Small intestine (tissue), 7 donors: ENCODE data around the gene DCD. TPM values are rescaled to one million over a fixed set of nuclear protein-coding genes. Genes with fewer than 3 reads are reported as not detected.

ENCODE experiments used
- DNase-seq, 2 donors: peaks; one replicate each; pipeline versions ENCODE4 v3.0.0 to v3.0.0-alpha.2; 2013
- FAIRE-seq: peaks from 2 replicates; lab custom pipeline; 2012; peaks lifted over from hg19 to GRCh38; lab: Jason Lieb, UNC
- H3K27ac ChIP-seq, 3 donors: one replicate each; pipeline ENCODE4 v1.5.1; 2013; ENCODE audit warnings: low read length in 2 of 3, mild to moderate bottlenecking in 2 of 3, control low read depth in 1 of 3, inconsistent platforms in 1 of 3, low read depth in 1 of 3, moderate library complexity in 1 of 3
- H3K27me3 ChIP-seq, 3 donors: one replicate each; pipeline ENCODE4 v1.6.1; 2013; ENCODE audit warnings: low read length in 3 of 3, inconsistent platforms in 1 of 3; ENCODE audit not compliant: control insufficient read depth in 3 of 3, insufficient read depth in 3 of 3
- H3K36me3 ChIP-seq, 3 donors: one replicate each; pipeline ENCODE4 v1.6.1; 2013; ENCODE audit warnings: low read length in 3 of 3, inconsistent platforms in 1 of 3, low read depth in 1 of 3, mild to moderate bottlenecking in 1 of 3, moderate library complexity in 1 of 3; ENCODE audit not compliant: control insufficient read depth in 3 of 3, insufficient read depth in 2 of 3
- H3K4me1 ChIP-seq, 3 donors: one replicate each; pipeline ENCODE4 v1.6.1; 2013; ENCODE audit warnings: low read length in 2 of 3, inconsistent platforms in 1 of 3, low read depth in 1 of 3, mild to moderate bottlenecking in 1 of 3, moderate library complexity in 1 of 3; ENCODE audit not compliant: control insufficient read depth in 3 of 3, insufficient read depth in 2 of 3
- H3K4me3 ChIP-seq, 3 donors: one replicate each; pipeline ENCODE4 v1.5.1; 2013; ENCODE audit warnings: low read length in 3 of 3, control low read depth in 1 of 3, inconsistent platforms in 1 of 3, low read depth in 1 of 3, mild to moderate bottlenecking in 1 of 3, moderate library complexity in 1 of 3
- H3K9me3 ChIP-seq, 2 donors: one replicate each; pipeline ENCODE4 v1.6.1; 2013; ENCODE audit warnings: low read depth in 1 of 2, low read length in 1 of 2; ENCODE audit not compliant: control insufficient read depth in 2 of 2, insufficient read depth in 1 of 2
- WGBS, 3 donors: extraction: QIAGEN DNeasy Blood & Tissue Kit; methylation state at CpG; one replicate each; pipeline ENCODE4 v1.1.7; 2013; 5-methylcytosine and 5-hydroxymethylcytosine counted together
- polyA plus RNA-seq, 4 donors: library from polyadenylated mRNA; stranded (reverse) in 3 of 4; unstranded in 1 of 4; fragments of 200-250 nt in 3 of 4; fragments of 120-200 nt in 1 of 4; gene quantifications; one replicate each; pipeline versions ENCODE4 v1.2.1 to v1.2.3, GENCODE V29; 2013
- donor health status: healthy with polysubstance abuse.
- donor health status: control.
- donor health status: control.
- donor health status: Bipolar disorder and iron deficiency.
- donor health status: healthy.

Gene DCD
- polyA plus RNA-seq, 4 donors = not detected

DNA sequence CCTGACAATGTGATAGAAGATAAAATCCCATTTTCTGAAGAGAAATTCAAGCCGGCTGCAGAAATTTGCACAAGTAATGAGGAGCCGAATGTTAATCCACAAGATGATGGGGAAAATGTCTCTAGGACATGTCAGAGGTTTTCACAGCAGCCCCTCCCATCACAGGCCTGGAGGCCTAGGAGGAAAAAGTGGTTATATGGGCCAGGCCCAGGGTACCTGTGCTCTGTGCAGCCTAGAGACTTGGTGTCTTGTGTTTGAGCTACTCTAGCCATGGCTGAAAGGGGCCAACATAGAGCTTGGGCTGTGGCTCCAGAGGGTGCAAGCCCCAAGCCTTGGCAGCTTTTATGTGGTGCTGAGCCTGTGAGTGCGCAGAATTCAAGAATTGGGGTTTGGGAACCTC, 20.9 kb downstream of the DCD start:
- no peaks in the 10 kb centered on the region for H3K36me3 ChIP-seq
- H3K4me3 ChIP-seq = no peak overlapping the region
- no peak for FAIRE-seq
- WGBS, 3 donors = 79 to 86% (median 85%) methylated on average over 3 of the region's 3 CpGs
- DNase-seq = no peak
- peaks cover 4 to 6% (median 5%) of the 10 kb centered on the region in 3 donors for H3K27me3 ChIP-seq
- H3K4me1 ChIP-seq = no peaks in the 10 kb centered on the region
- peaks cover 0 to 13% of the 10 kb centered on the region in 2 donors for H3K9me3 ChIP-seq
- H3K27ac ChIP-seq = no peak overlapping the region

DNA sequence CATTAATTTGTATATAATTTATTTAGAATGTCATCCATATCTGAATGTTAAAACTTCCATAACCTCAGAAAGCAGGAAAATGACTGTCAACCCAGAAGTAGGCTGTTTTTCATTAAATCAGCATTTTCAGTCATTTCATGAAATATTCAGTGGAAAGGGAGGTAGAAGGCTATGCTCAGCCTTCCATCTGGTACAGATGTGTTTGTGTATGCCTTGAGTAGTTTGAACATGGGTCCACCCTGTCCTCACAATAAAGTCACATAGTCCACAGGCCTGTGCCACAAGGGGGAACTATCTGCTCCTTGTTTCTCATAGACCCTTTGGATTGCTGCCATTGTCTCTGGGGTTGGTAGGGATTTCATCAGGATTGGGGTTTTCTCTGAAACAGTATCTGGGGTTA, 22.6 kb downstream of the DCD start:
- no peak for DNase-seq
- Histone ChIP-seq H3K27ac (no peak overlapping the region), H3K4me3 (no peak overlapping the region), H3K9me3 (peaks cover 0 to 13% of the 10 kb centered on the region in 2 donors), H3K36me3 (no peaks in the 10 kb centered on the region), H3K4me1 (no peaks in the 10 kb centered on the region), H3K27me3 (peaks cover 4 to 6% (median 4%) of the 10 kb centered on the region in 3 donors)
- FAIRE-seq = no peak

DNA sequence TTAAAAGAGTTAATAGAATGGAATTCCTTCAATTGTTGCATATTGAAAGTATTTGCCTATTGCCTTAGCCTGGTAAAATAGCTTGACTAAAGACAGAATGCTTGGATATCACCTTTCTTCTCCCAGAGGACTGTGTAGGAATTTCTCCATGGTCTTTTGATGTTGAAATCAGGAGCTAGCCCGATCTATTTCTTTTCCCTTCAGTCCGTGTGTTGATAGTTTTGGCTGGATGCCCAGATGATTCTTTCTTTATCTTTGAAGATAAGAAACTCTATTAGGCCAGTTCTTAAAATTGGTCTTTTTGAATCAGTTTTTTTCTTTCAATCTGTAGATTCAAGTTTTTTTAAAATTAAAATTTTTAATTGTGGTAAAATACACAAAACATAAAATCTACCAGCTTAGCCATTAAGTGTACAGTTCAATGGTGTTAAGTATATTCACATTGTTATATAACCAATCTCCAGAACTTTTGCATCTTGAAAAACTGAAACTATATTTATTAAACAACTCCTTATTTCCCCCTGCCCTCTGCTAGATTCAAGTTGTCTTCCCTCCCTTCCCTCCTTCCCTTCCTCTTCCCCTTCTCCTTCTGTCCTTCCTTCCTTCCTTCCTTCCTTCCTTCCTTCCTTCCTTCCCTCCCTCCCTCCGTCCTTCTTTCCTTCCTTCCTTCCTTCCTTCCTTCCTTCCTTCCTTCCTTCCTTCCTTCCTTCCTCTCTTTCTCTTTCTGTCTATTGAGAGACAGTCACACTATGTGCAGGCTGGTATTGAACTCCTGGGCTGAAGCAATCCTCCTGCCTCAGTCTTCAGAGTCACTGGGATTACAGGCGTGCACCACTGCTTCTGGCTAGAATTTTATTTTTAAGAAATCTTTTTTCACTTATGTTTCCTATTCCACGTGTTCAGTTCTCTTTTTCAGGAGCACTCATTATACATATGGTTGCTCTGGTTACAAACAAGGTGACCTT, 23.6 kb downstream of the DCD start:
- no peak overlapping the region for H3K4me3 ChIP-seq
- DNase-seq (peak in 1 of 2 donors; percentile 14), FAIRE-seq (no peak)
- no peak overlapping the region for H3K27ac ChIP-seq
- peaks cover 0 to 13% of the 10 kb centered on the region in 2 donors for H3K9me3 ChIP-seq
- 43 to 51% (median 43%) methylated on average over 5 of the region's 5 CpGs for WGBS, 3 donors
- no peaks in the 10 kb centered on the region for H3K36me3 ChIP-seq
- H3K4me1 ChIP-seq = no peaks in the 10 kb centered on the region
- peaks cover 3 to 4% (median 3%) of the 10 kb centered on the region in 3 donors for H3K27me3 ChIP-seq

DNA sequence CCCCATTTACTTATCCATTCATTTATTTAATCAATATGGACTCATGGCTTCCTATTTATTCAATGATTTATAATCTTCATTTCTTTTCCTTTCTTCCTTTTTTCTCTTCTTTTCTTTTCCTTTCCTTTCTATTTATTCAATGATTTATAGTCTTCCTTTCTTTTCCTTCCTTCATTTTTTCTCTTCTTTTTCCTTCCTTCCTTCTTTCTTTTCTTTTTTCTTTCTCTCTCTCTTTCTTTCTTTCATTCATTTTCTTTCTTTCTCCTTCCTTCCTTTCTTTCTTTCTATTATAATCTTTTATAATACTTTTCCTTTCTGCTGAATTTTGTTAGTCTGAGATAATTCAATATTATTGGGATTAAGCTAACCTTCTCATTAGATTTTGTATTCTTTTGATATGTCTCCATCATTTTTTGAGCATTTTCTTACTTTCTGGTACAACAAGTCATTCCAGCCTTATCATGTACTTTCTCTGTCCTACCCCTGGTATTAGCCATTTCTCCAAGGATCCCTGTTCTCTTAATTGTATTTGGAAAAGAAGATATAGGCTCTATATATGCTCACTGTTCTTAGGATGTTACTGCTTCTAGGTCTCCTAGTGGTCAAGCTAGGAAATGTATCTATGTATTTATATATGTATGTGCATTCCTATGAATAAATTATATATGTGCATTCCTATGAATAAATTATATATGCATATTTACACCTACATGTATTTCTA, 25.5 kb downstream of the DCD start:
- DNase-seq = no peak
- FAIRE-seq = no peak
- H3K27ac ChIP-seq = no peak overlapping the region
- H3K36me3 ChIP-seq = no peaks in the 10 kb centered on the region
- no peak overlapping the region for H3K4me3 ChIP-seq
- H3K9me3 ChIP-seq = peaks cover 0 to 5% of the 10 kb centered on the region in 2 donors
- H3K4me1 ChIP-seq = no peaks in the 10 kb centered on the region
- H3K27me3 ChIP-seq = peaks cover 2 to 4% (median 3%) of the 10 kb centered on the region in 3 donors

DNA sequence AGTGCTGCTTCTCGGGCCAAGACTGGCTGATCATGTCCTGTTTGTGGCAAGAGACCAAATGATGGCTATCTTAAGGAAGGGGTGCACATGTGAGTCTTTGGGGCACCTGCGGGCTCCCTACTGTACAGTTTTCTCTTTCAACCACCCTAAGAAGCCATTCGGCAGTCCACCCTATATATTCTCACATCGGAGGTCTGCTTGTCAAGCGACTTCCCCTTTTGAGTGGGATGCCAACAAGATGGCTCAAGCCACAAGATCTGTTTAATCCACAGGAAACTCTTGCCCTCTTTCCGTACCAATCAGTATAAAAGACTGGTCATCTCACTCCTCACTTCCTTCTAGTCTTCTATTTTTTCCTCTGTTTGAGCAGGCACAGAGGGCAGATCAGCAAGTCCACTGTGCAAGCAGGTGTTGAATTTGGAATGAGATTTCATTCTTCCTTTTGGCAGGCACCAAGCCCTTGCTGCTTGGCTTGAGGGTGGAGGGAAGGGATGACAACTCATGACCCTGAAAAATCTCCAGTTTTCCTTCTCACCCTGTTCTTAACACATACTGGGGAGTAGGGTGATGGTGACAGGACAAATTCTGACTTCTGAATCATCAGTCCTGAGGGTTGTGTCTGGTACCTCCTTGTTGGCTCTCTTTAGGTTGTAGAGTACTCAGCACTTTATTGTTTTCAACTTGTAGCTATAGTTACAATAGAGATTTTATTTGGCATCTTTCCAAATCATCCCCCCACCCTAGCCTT, 31.1 kb downstream of the DCD start:
- H3K4me3 ChIP-seq = no peak overlapping the region
- peaks cover 3 to 17% (median 8%) of the 10 kb centered on the region in 3 donors for H3K27me3 ChIP-seq
- no peak overlapping the region for H3K27ac ChIP-seq
- DNase-seq = no peak
- 56 to 64% (median 56%) methylated on average over 6 of the region's 6 CpGs for WGBS, 3 donors
- no peaks in the 10 kb centered on the region for H3K4me1 ChIP-seq
- FAIRE-seq = no peak
- no peaks in the 10 kb centered on the region for H3K36me3 ChIP-seq
- H3K9me3 ChIP-seq = no peaks in the 10 kb centered on the region

DNA sequence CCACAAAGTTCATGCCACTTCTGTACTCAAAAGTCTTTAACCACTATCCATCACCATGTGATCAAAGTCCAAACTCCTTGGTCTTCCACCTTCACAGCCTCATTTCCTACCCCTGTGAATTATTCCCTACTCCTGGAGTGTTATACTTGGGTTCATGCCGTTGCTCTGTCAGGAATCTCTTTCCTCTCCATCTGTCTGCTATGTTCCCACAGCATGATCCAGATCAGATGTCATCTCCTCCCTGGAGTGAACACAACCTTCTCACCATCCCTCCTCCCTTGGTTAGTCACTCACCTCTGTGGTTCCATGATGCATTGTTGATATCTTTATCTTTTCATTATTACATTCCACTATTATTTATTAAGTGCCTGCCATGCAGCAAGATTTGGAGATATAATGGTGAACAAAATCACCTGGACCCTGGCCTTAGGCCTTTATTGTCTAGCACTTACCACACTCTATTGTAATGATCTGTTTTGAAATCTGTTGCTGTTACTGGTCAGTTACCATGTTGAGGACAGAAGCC, 35.9 kb downstream of the DCD start:
- Histone ChIP-seq H3K4me1 (no peaks in the 10 kb centered on the region), H3K27ac (no peak overlapping the region), H3K27me3 (peaks cover 3 to 25% (median 11%) of the 10 kb centered on the region in 3 donors), H3K9me3 (no peaks in the 10 kb centered on the region), H3K36me3 (no peaks in the 10 kb centered on the region), H3K4me3 (no peak overlapping the region)
- WGBS, 3 donors = 58 to 80% (median 58%) methylated on average over 1 of the region's 1 CpG
- no peak for FAIRE-seq
- DNase-seq = no peak

DNA sequence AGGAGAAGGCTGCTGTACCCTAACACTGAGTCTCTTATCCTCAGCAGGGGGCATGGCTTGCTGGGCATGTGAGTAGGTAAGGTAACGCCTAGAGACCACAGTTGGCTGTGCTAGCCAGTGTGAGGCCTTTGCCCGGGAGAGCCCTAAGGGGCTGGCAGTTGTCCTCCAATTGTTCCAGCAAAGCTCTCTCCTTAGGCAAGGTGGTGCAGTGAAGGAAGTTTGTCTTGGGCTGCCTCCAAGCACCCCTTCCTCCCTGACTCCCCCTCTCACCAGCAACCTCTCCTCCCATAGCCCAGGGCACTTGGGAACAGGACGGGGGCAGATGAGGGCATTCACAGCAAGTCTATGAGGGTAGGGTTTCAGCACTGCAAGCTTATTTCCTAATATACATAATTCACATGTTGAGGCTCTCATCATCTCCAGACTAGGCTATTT, 36.4 kb downstream of the DCD start:
- H3K27ac ChIP-seq = no peak overlapping the region
- 74 to 85% (median 76%) methylated on average over 3 of the region's 3 CpGs for WGBS, 3 donors
- H3K9me3 ChIP-seq = no peaks in the 10 kb centered on the region
- DNase-seq (no peak), FAIRE-seq (no peak)
- no peaks in the 10 kb centered on the region for H3K4me1 ChIP-seq
- peaks cover 3 to 22% (median 11%) of the 10 kb centered on the region in 3 donors for H3K27me3 ChIP-seq
- no peak overlapping the region for H3K4me3 ChIP-seq
- no peaks in the 10 kb centered on the region for H3K36me3 ChIP-seq

DNA sequence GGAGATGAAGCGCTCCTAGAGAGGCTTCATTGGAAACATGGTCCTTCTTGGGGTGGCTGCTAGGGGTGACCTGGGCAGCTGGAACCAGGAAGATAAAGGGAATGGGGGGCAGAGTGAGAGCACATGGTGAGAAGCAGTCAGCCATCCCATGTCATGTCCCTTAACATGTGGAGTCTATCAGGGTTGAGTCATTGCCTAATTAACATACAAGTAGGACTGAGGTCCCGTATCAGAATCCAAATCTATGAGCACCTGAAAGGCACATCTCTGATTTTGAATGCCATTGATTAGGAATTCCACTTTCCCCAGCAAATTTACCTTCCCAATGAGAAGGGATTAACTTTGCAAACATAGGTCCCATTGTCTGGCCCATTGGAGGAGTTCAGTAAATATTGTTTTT, 39.4 kb downstream of the DCD start:
- DNase-seq = no peak
- Histone ChIP-seq H3K27ac (no peak overlapping the region), H3K4me1 (no peaks in the 10 kb centered on the region), H3K27me3 (peaks cover 0 to 12% (median 3%) of the 10 kb centered on the region in 3 donors), H3K4me3 (no peak overlapping the region), H3K9me3 (no peaks in the 10 kb centered on the region), H3K36me3 (no peaks in the 10 kb centered on the region)
- no peak for FAIRE-seq
- WGBS, 3 donors = 69 to 75% (median 73%) methylated on average over 2 of the region's 2 CpGs
